Effector memory CD8-positive, alpha-beta T cell (primary cell): ENCODE results near the gene CTRB1.
A peak's percentile ranks its signal among the peaks of the same experiment; 100 is the strongest.

Experiments used
- ATAC-seq: fragments of 150-1000 bp; cut with Tn5 transposase; replicated peaks from 2 replicates; pipeline ENCODE4 v1.10.0; 2021; ENCODE audit warnings: mild to moderate bottlenecking, moderate library complexity
- DNase-seq, 3 experiments: peaks; one replicate each; pipeline ENCODE4 v3.0.0; 2021
- H3K27ac Mint-ChIP-seq, 2 donors: one replicate each; pipeline ENCODE4 v1.8.0; 2022; ENCODE audit warnings: mild to moderate bottlenecking in 2 of 2, mixed read lengths in 2 of 2, moderate library complexity in 2 of 2
- H3K27me3 Mint-ChIP-seq, 2 donors: one replicate each; pipeline ENCODE4 v1.8.0; 2022; ENCODE audit warnings: mixed read lengths in 2 of 2
- H3K36me3 Mint-ChIP-seq: one replicate; pipeline ENCODE4 v1.8.0; 2022; ENCODE audit warnings: mild to moderate bottlenecking, moderate library complexity, mixed read lengths; ENCODE audit not compliant: insufficient read depth
- H3K4me1 Mint-ChIP-seq, 2 donors: one replicate each; pipeline ENCODE4 v1.8.0; 2022; ENCODE audit warnings: low read depth in 2 of 2, mixed read lengths in 2 of 2
- H3K4me3 Mint-ChIP-seq, 2 donors: one replicate each; pipeline ENCODE4 v1.8.0; 2022; ENCODE audit warnings: mild to moderate bottlenecking in 2 of 2, mixed read lengths in 2 of 2, moderate library complexity in 2 of 2
- H3K9me3 Mint-ChIP-seq, 2 donors: one replicate each; pipeline ENCODE4 v1.8.0; 2022; ENCODE audit warnings: mixed read lengths in 2 of 2

Gene CTRB1

GRCh38 chr16:75224306-75225082 lies 5.7 kb downstream of the CTRB1 start:
- no peak overlapping the region for H3K27ac Mint-ChIP-seq
- H3K4me1 Mint-ChIP-seq = peaks cover 3 to 13% of the 10 kb centered on the region in 2 donors
- no peaks in the 10 kb centered on the region for H3K9me3 Mint-ChIP-seq
- ATAC-seq (no peak), DNase-seq (no peak)
- H3K4me3 Mint-ChIP-seq = no peak overlapping the region
- H3K27me3 Mint-ChIP-seq = peaks cover 15 to 34% of the 10 kb centered on the region in 2 donors
- H3K36me3 Mint-ChIP-seq = peaks cover 4% of the 10 kb centered on the region

- no peak for ATAC-seq
- peaks cover 0 to 7% of the 10 kb centered on the region in 2 donors for H3K4me1 Mint-ChIP-seq
- DNase-seq = no peak
- peaks cover 15 to 34% of the 10 kb centered on the region in 2 donors for H3K27me3 Mint-ChIP-seq
- H3K27ac Mint-ChIP-seq = no peak overlapping the region
- H3K9me3 Mint-ChIP-seq = no peaks in the 10 kb centered on the region
- H3K4me3 Mint-ChIP-seq = no peak overlapping the region
- no peaks in the 10 kb centered on the region for H3K36me3 Mint-ChIP-seq
Measured at GRCh38 chr16:75225092-75225491, 6.3 kb downstream of the CTRB1 start.

GRCh38 chr16:75225678-75226515 lies 7.1 kb downstream of the CTRB1 start:
- ATAC-seq (no peak), DNase-seq (no peak)
- Mint-ChIP-seq H3K9me3 (no peaks in the 10 kb centered on the region), H3K27me3 (peaks cover 15 to 34% of the 10 kb centered on the region in 2 donors), H3K27ac (no peak overlapping the region), H3K4me1 (peaks cover 0 to 1% of the 10 kb centered on the region in 2 donors), H3K4me3 (no peak overlapping the region), H3K36me3 (no peaks in the 10 kb centered on the region)

GRCh38 chr16:75226550-75227360 lies 8.0 kb downstream of the CTRB1 start:
- no peak overlapping the region for H3K27ac Mint-ChIP-seq
- H3K27me3 Mint-ChIP-seq = peaks cover 15 to 34% of the 10 kb centered on the region in 2 donors
- H3K4me3 Mint-ChIP-seq = no peak overlapping the region
- H3K9me3 Mint-ChIP-seq = no peaks in the 10 kb centered on the region
- H3K36me3 Mint-ChIP-seq = no peaks in the 10 kb centered on the region
- DNase-seq (no peak), ATAC-seq (no peak)
- H3K4me1 Mint-ChIP-seq = no peaks in the 10 kb centered on the region

GRCh38 chr16:75227361-75228142 lies 8.8 kb downstream of the CTRB1 start:
- ATAC-seq (no peak), DNase-seq (no peak)
- Mint-ChIP-seq H3K36me3 (no peaks in the 10 kb centered on the region), H3K27me3 (peaks cover 15 to 34% of the 10 kb centered on the region in 2 donors), H3K9me3 (no peaks in the 10 kb centered on the region), H3K4me3 (no peak overlapping the region), H3K27ac (peak overlapping the region in 1 of 2 donors; percentile 7), H3K4me1 (no peaks in the 10 kb centered on the region)

GRCh38 chr16:75228143-75228976 lies 9.6 kb downstream of the CTRB1 start:
- no peaks in the 10 kb centered on the region for H3K36me3 Mint-ChIP-seq
- no peaks in the 10 kb centered on the region for H3K4me1 Mint-ChIP-seq
- no peak overlapping the region for H3K4me3 Mint-ChIP-seq
- H3K27ac Mint-ChIP-seq = no peak overlapping the region
- DNase-seq = no peak
- H3K27me3 Mint-ChIP-seq = peaks cover 15 to 34% of the 10 kb centered on the region in 2 donors
- ATAC-seq = no peak
- no peaks in the 10 kb centered on the region for H3K9me3 Mint-ChIP-seq

GRCh38 chr16:75229172-75230031 lies 10.6 kb downstream of the CTRB1 start:
- Mint-ChIP-seq H3K4me1 (peaks cover 0 to 5% of the 10 kb centered on the region in 2 donors), H3K27ac (no peak overlapping the region), H3K4me3 (no peak overlapping the region), H3K36me3 (no peaks in the 10 kb centered on the region), H3K9me3 (no peaks in the 10 kb centered on the region), H3K27me3 (peaks cover 15 to 31% of the 10 kb centered on the region in 2 donors)
- DNase-seq (no peak), ATAC-seq (no peak)

GRCh38 chr16:75230471-75231110 lies 11.8 kb downstream of the CTRB1 start:
- Mint-ChIP-seq H3K27ac (no peak overlapping the region), H3K4me3 (no peak overlapping the region), H3K4me1 (peaks cover 0 to 6% of the 10 kb centered on the region in 2 donors), H3K27me3 (peaks cover 9 to 27% of the 10 kb centered on the region in 2 donors), H3K9me3 (no peaks in the 10 kb centered on the region), H3K36me3 (no peaks in the 10 kb centered on the region)
- DNase-seq = no peak
- no peak for ATAC-seq

GRCh38 chr16:75231570-75231969 lies 12.8 kb downstream of the CTRB1 start:
- Mint-ChIP-seq H3K4me1 (peaks cover 0 to 9% of the 10 kb centered on the region in 2 donors), H3K27me3 (peaks cover 9 to 17% of the 10 kb centered on the region in 2 donors), H3K9me3 (no peaks in the 10 kb centered on the region), H3K27ac (peak overlapping the region in 1 of 2 donors; percentile 1), H3K4me3 (no peak overlapping the region), H3K36me3 (no peaks in the 10 kb centered on the region)
- DNase-seq = no peak
- no peak for ATAC-seq

- no peaks in the 10 kb centered on the region for H3K27me3 Mint-ChIP-seq
- no peak for ATAC-seq
- peaks cover 0 to 9% of the 10 kb centered on the region in 2 donors for H3K4me1 Mint-ChIP-seq
- H3K27ac Mint-ChIP-seq = no peak overlapping the region
- H3K36me3 Mint-ChIP-seq = no peaks in the 10 kb centered on the region
- no peaks in the 10 kb centered on the region for H3K9me3 Mint-ChIP-seq
- peak overlapping the region in 1 of 2 donors; percentile 29 for H3K4me3 Mint-ChIP-seq
- DNase-seq = no peak
Measured at GRCh38 chr16:75233611-75233938, 14.8 kb downstream of the CTRB1 start.
